OCI-LY7 (cell line): ENCODE measurements around the gene MAG.

Source experiments
- CTCF ChIP-seq: fragments of 200-600 bp; sonication (generic); conservative IDR thresholded peaks from 2 replicates; pipeline ENCODE4 v1.5.1; 2014; ENCODE audit warnings: mild to moderate bottlenecking, antibody characterized with exemption, low read length, moderate library complexity, mixed read lengths
- EZH2phosphoT487 ChIP-seq: fragments of 200-600 bp; sonication (generic); IDR thresholded peaks from 2 replicates; pipeline ENCODE4 v1.6.1; 2018; ENCODE audit warnings: low read depth, borderline replicate concordance, mild to moderate bottlenecking, mixed run types, antibody characterized with exemption, low read length, moderate library complexity, mixed read lengths

- TF ChIP-seq CTCF: no peak
- TF ChIP-seq EZH2phosphoT487: no peak
Measured at GRCh38 chr19:35345671-35346111, 53.7 kb downstream of the MAG start.
